Ishikawa (cell line): ENCODE data around the gene TANC1.

Experiments used
- EGR1 ChIP-seq: IDR thresholded peaks from 2 replicates; pipeline ENCODE4 v1.6.1; 2012
- FOXM1 ChIP-seq: IDR thresholded peaks from 2 replicates; pipeline ENCODE4 v1.6.1; 2012; ENCODE audit warnings: low read depth, borderline replicate concordance
- TAF1 ChIP-seq: IDR thresholded peaks from 2 replicates; pipeline ENCODE4 v1.6.1; 2012; ENCODE audit warnings: low read depth, mild to moderate bottlenecking
- TCF12 ChIP-seq: IDR thresholded peaks from 2 replicates; pipeline ENCODE4 v1.6.1; 2012; ENCODE audit warnings: low read depth

GRCh38 chr2:159098361-159098760, 129.9 kb downstream of the TANC1 start:
- TF ChIP-seq EGR1 (no peak), FOXM1 (no peak), TCF12 (no peak), TAF1 (no peak)
